Mucosa of stomach (tissue), 1 donor: ENCODE results near the gene CCNH.

Experiments used
- H3K27me3 ChIP-seq: one replicate; pipeline ENCODE4 v1.7.0; 2013; ENCODE audit warnings: mild to moderate bottlenecking, low read length; ENCODE audit not compliant: control insufficient read depth, insufficient read depth
- H3K36me3 ChIP-seq: one replicate; pipeline ENCODE4 v1.7.0; 2013; ENCODE audit warnings: low read length; ENCODE audit not compliant: control insufficient read depth, insufficient read depth
- H3K4me1 ChIP-seq: one replicate; pipeline ENCODE4 v1.7.0; 2013; ENCODE audit warnings: mild to moderate bottlenecking, low read length; ENCODE audit not compliant: control insufficient read depth, insufficient read depth
- H3K4me3 ChIP-seq: one replicate; pipeline ENCODE4 v1.7.0; 2013; ENCODE audit warnings: low read length
- H3K9ac ChIP-seq: one replicate; pipeline ENCODE4 v1.7.0; 2013; ENCODE audit warnings: mild to moderate bottlenecking, low read length, moderate library complexity
- H3K9me3 ChIP-seq: one replicate; pipeline ENCODE4 v1.7.0; 2013; ENCODE audit warnings: mild to moderate bottlenecking, low read length, moderate library complexity; ENCODE audit not compliant: control insufficient read depth
- donor health status: Pancreatic carcinoma.

The CCNH gene

GRCh38 chr5:87400305-87400899, 12.3 kb downstream of the CCNH start:
- Histone ChIP-seq H3K9ac (no peak overlapping the region), H3K36me3 (no peaks in the 10 kb centered on the region), H3K4me3 (no peak overlapping the region), H3K4me1 (no peaks in the 10 kb centered on the region), H3K9me3 (no peaks in the 10 kb centered on the region), H3K27me3 (no peaks in the 10 kb centered on the region)

GRCh38 chr5:87399720-87400119, 13.0 kb downstream of the CCNH start:
- Histone ChIP-seq H3K4me1 (no peaks in the 10 kb centered on the region), H3K4me3 (no peak overlapping the region), H3K9me3 (no peaks in the 10 kb centered on the region), H3K36me3 (no peaks in the 10 kb centered on the region), H3K9ac (no peak overlapping the region), H3K27me3 (no peaks in the 10 kb centered on the region)

GRCh38 chr5:87398981-87399614, 13.6 kb downstream of the CCNH start:
- no peaks in the 10 kb centered on the region for H3K9me3 ChIP-seq
- H3K27me3 ChIP-seq = no peaks in the 10 kb centered on the region
- H3K4me3 ChIP-seq = no peak overlapping the region
- no peak overlapping the region for H3K9ac ChIP-seq
- no peaks in the 10 kb centered on the region for H3K36me3 ChIP-seq
- no peaks in the 10 kb centered on the region for H3K4me1 ChIP-seq

GRCh38 chr5:87394411-87395165, 18.1 kb downstream of the CCNH start:
- Histone ChIP-seq H3K36me3 (no peaks in the 10 kb centered on the region), H3K4me3 (no peak overlapping the region), H3K9ac (no peak overlapping the region), H3K27me3 (no peaks in the 10 kb centered on the region), H3K4me1 (no peaks in the 10 kb centered on the region), H3K9me3 (no peaks in the 10 kb centered on the region)

- Histone ChIP-seq H3K4me3 (no peak overlapping the region), H3K9me3 (no peaks in the 10 kb centered on the region), H3K9ac (no peak overlapping the region), H3K4me1 (no peaks in the 10 kb centered on the region), H3K27me3 (no peaks in the 10 kb centered on the region), H3K36me3 (no peaks in the 10 kb centered on the region)
Measured at GRCh38 chr5:87393331-87393730, 19.4 kb downstream of the CCNH start.

- Histone ChIP-seq H3K4me1 (no peaks in the 10 kb centered on the region), H3K4me3 (no peak overlapping the region), H3K27me3 (no peaks in the 10 kb centered on the region), H3K9ac (no peak overlapping the region), H3K9me3 (no peaks in the 10 kb centered on the region), H3K36me3 (no peaks in the 10 kb centered on the region)
Measured at GRCh38 chr5:87392801-87393200, 19.9 kb downstream of the CCNH start.

- H3K36me3 ChIP-seq = no peaks in the 10 kb centered on the region
- no peaks in the 10 kb centered on the region for H3K27me3 ChIP-seq
- no peaks in the 10 kb centered on the region for H3K9me3 ChIP-seq
- H3K9ac ChIP-seq = no peak overlapping the region
- no peaks in the 10 kb centered on the region for H3K4me1 ChIP-seq
- no peak overlapping the region for H3K4me3 ChIP-seq
Measured at GRCh38 chr5:87392170-87392569, 20.6 kb downstream of the CCNH start.

- H3K4me1 ChIP-seq = no peaks in the 10 kb centered on the region
- H3K9ac ChIP-seq = no peak overlapping the region
- H3K4me3 ChIP-seq = no peak overlapping the region
- H3K36me3 ChIP-seq = no peaks in the 10 kb centered on the region
- no peaks in the 10 kb centered on the region for H3K9me3 ChIP-seq
- no peaks in the 10 kb centered on the region for H3K27me3 ChIP-seq
Measured at GRCh38 chr5:87390576-87391199, 22.0 kb downstream of the CCNH start.

GRCh38 chr5:87390075-87390474, 22.7 kb downstream of the CCNH start:
- H3K27me3 ChIP-seq = no peaks in the 10 kb centered on the region
- H3K9ac ChIP-seq = no peak overlapping the region
- no peaks in the 10 kb centered on the region for H3K36me3 ChIP-seq
- no peaks in the 10 kb centered on the region for H3K4me1 ChIP-seq
- H3K4me3 ChIP-seq = no peak overlapping the region
- H3K9me3 ChIP-seq = no peaks in the 10 kb centered on the region

- H3K4me1 ChIP-seq = no peaks in the 10 kb centered on the region
- no peak overlapping the region for H3K4me3 ChIP-seq
- H3K27me3 ChIP-seq = no peaks in the 10 kb centered on the region
- no peaks in the 10 kb centered on the region for H3K36me3 ChIP-seq
- H3K9ac ChIP-seq = no peak overlapping the region
- no peaks in the 10 kb centered on the region for H3K9me3 ChIP-seq
Measured at GRCh38 chr5:87389296-87390034, 23.3 kb downstream of the CCNH start.

GRCh38 chr5:87388129-87388528, 24.6 kb downstream of the CCNH start:
- no peaks in the 10 kb centered on the region for H3K4me1 ChIP-seq
- no peak overlapping the region for H3K9ac ChIP-seq
- no peak overlapping the region for H3K4me3 ChIP-seq
- no peaks in the 10 kb centered on the region for H3K36me3 ChIP-seq
- H3K9me3 ChIP-seq = no peaks in the 10 kb centered on the region
- H3K27me3 ChIP-seq = no peaks in the 10 kb centered on the region
